ENCODE results near the gene TMEM151B. TPM values are rescaled to one million over a fixed set of nuclear protein-coding genes. Genes with fewer than 3 reads are reported as not detected.

Gene TMEM151B
- total and polyA plus RNA-seq, 2 of the 13 experiments (the other 11 are each of a cell fraction or from before 2014, with no cell fraction given) = not detected

- TF ChIP-seq, protein P1, sequence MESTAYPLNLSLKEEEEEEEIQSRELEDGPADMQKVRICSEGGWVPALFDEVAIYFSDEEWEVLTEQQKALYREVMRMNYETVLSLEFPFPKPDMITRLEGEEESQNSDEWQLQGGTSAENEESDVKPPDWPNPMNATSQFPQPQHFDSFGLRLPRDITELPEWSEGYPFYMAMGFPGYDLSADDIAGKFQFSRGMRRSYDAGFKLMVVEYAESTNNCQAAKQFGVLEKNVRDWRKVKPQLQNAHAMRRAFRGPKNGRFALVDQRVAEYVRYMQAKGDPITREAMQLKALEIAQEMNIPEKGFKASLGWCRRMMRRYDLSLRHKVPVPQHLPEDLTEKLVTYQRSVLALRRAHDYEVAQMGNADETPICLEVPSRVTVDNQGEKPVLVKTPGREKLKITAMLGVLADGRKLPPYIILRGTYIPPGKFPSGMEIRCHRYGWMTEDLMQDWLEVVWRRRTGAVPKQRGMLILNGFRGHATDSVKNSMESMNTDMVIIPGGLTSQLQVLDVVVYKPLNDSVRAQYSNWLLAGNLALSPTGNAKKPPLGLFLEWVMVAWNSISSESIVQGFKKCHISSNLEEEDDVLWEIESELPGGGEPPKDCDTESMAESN (CRISPR knock-in tag; conservative IDR thresholded peaks at IDR 0.05) = no peak
- no peak; the same call in 1 of the 2 replicates for TF ChIP-seq ZNF350 (CRISPR knock-in tag; IDR thresholded peaks at IDR 0.05; ENCODE audit: borderline replicate concordance, low read depth)
- no peak for TF ChIP-seq JUND (CRISPR knock-in tag; IDR thresholded peaks at IDR 0.05)
- no peak for TF ChIP-seq KLF12 (CRISPR knock-in tag; IDR thresholded peaks at IDR 0.05; ENCODE audit: borderline replicate concordance)
- no peak for TF ChIP-seq HOXA3 (CRISPR knock-in tag; IDR thresholded peaks at IDR 0.05)
- TF ChIP-seq SIX4 (CRISPR knock-in tag; IDR thresholded peaks at IDR 0.05) = no peak
- TF ChIP-seq EP300 (IDR thresholded peaks at IDR 0.05; ENCODE audit: low read depth in 2 of 2, low read length in 2 of 2) = no peak
- no peak for TF ChIP-seq EP300 (CRISPR knock-in tag; IDR thresholded peaks at IDR 0.05; ENCODE audit: borderline replicate concordance)
- TF ChIP-seq ATF6 (CRISPR knock-in tag; conservative IDR thresholded peaks at IDR 0.05) = no peak
- no peak for TF ChIP-seq ZNF326 (CRISPR knock-in tag; IDR thresholded peaks at IDR 0.05; ENCODE audit: borderline replicate concordance)
- TF ChIP-seq ZC3H13 (CRISPR knock-in tag; IDR thresholded peaks at IDR 0.05) = peak; percentile 54
- TF ChIP-seq, protein P2, sequence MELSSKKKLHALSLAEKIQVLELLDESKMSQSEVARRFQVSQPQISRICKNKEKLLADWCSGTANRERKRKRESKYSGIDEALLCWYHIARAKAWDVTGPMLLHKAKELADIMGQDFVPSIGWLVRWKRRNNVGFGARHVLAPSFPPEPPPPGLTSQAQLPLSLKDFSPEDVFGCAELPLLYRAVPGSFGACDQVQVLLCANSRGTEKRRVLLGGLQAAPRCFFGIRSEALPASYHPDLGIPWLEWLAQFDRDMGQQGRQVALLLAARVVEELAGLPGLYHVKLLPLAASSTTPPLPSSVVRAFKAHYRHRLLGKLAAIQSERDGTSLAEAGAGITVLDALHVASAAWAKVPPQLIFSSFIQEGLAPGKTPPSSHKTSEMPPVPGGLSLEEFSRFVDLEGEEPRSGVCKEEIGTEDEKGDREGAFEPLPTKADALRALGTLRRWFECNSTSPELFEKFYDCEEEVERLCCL (CRISPR knock-in tag; IDR thresholded peaks at IDR 0.05; ENCODE audit: borderline replicate concordance) = no peak
- no peak; the same call in 1 of the 2 replicates for TF ChIP-seq HNF1B (CRISPR knock-in tag; IDR thresholded peaks at IDR 0.05)
- no peak for TF ChIP-seq PLRG1 (conservative IDR thresholded peaks at IDR 0.05)
- no peak for TF ChIP-seq ATM (IDR thresholded peaks at IDR 0.05; ENCODE audit: borderline replicate concordance)
- no peak for TF ChIP-seq THAP7 (CRISPR knock-in tag; IDR thresholded peaks at IDR 0.05)
- TF ChIP-seq ZNF775 (CRISPR knock-in tag; IDR thresholded peaks at IDR 0.05; ENCODE audit: borderline replicate concordance) = no peak
- TF ChIP-seq ZNF274 (CRISPR knock-in tag; IDR thresholded peaks at IDR 0.05) = no peak
- no peak for TF ChIP-seq NFIC (IDR thresholded peaks at IDR 0.05; ENCODE audit: low read length)
- no peak for TF ChIP-seq ZNF431 (CRISPR knock-in tag; IDR thresholded peaks at IDR 0.05; ENCODE audit: borderline replicate concordance, low read depth)
- TF ChIP-seq ZNF33B (CRISPR knock-in tag; IDR thresholded peaks at IDR 0.05) = peak; percentile 63; the same call in 1 of the 2 replicates
- TF ChIP-seq NCOA5 (CRISPR knock-in tag; IDR thresholded peaks at IDR 0.05) = peak; percentile 83; the same call in 1 of the 2 replicates
These were observed 15.8 kb upstream of the TMEM151B start (continued) for GRCh38 chr6:44254191-44255104.

All from HepG2 (cell line).